Transverse colon (tissue), 4 donors: ENCODE results near the gene TRAT1. TPM values are rescaled to one million over a fixed set of nuclear protein-coding genes. Genes with fewer than 3 reads are reported as not detected.

ENCODE experiments used
- DNase-seq: peaks from one replicate; pipeline ENCODE4 v3.0.0-alpha.2; 2019
- H3K27ac ChIP-seq, 4 donors: fragments of 200-600 bp; sonication (generic); 2 replicates each; pipeline ENCODE4 v1.5.1; 2016 to 2018; ENCODE audit warnings: inconsistent platforms in 4 of 4
- H3K27me3 ChIP-seq: fragments of 200-600 bp; sonication (generic); 2 replicates; pipeline ENCODE4 v1.5.1; 2017; ENCODE audit warnings: inconsistent platforms
- H3K36me3 ChIP-seq, 4 donors: fragments of 200-600 bp; sonication (generic); 2 replicates each; pipeline ENCODE4 v1.5.1; 2017 to 2019; ENCODE audit warnings: inconsistent platforms in 4 of 4
- H3K4me1 ChIP-seq, 4 donors: fragments of 200-600 bp; sonication (generic); 2 replicates each; pipeline ENCODE4 v1.5.1; 2017 to 2020; ENCODE audit warnings: inconsistent platforms in 4 of 4
- H3K4me3 ChIP-seq, 4 donors: fragments of 200-600 bp; sonication (generic); 1 replicate in 1 of 4; 2 replicates in 3 of 4; pipeline versions ENCODE4 v1.5.1 to v1.6.1; 2017 to 2019; ENCODE audit warnings: inconsistent platforms in 4 of 4
- H3K9me3 ChIP-seq, 2 donors: fragments of 200-600 bp; sonication (generic); 2 replicates each; pipeline ENCODE4 v1.5.1; 2017 to 2019; ENCODE audit warnings: inconsistent platforms in 2 of 2
- CTCF ChIP-seq, 5 experiments: fragments of 200-600 bp in 3 of 5; fragments of 450-650 bp in 2 of 5; sonication (generic) in 3 of 5; IDR thresholded peaks; 1 replicate in 2 of 5; 2 replicates in 3 of 5; pipeline ENCODE4 v1.5.1; 2016 to 2017; ENCODE audit warnings: antibody characterized with exemption in 5 of 5, inconsistent platforms in 3 of 5, mild to moderate bottlenecking in 2 of 5, moderate library complexity in 1 of 5
- EP300 ChIP-seq: sonication (generic); formaldehyde crosslinking; IDR thresholded peaks from one replicate; pipeline ENCODE4 v1.6.1; 2017; ENCODE audit warnings: antibody characterized with exemption, low read depth
- POLR2A ChIP-seq: fragments of 450-650 bp; IDR thresholded peaks from one replicate; pipeline ENCODE4 v1.6.1; 2016; ENCODE audit warnings: antibody characterized with exemption, mild to moderate bottlenecking, moderate library complexity
- POLR2AphosphoS5 ChIP-seq, 3 donors: sonication (generic); formaldehyde crosslinking; IDR thresholded peaks; one replicate each; pipeline ENCODE4 v1.6.1; 2016; ENCODE audit warnings: antibody characterized with exemption in 3 of 3
- WGBS, 2 donors: methylation state at CpG; one replicate each; pipeline ENCODE4 v1.1.5; 2018; ENCODE audit warnings: low coverage in 1 of 2; 5-methylcytosine and 5-hydroxymethylcytosine counted together
- in situ Hi-C, 4 donors: fragments of 200-750 bp; cut with MboI; loops; one replicate each; pipeline versions ENCODE4 v1.15.0 to v1.15.1; 2017; ENCODE audit warnings: low sequenced_read_pairs in 3 of 4, low pct_ligation_motif_present in 1 of 4, low pct_unique_long_range_greater_than_20kb in 1 of 4
- intact Hi-C: fragments of 100-400 bp; cut with DNase I; formaldehyde crosslinking; loops from one replicate; pipeline ENCODE4 v1.15.1; 2023; ENCODE audit warnings: low total_unique reads
- total RNA-seq, 4 donors: library from RNA; depleted of rRNA; stranded (reverse); fragments of >200 nt; gene quantifications; one replicate each; pipeline ENCODE4 v1.1.0, GENCODE V29; 2016

TRAT1 gene, protein sequence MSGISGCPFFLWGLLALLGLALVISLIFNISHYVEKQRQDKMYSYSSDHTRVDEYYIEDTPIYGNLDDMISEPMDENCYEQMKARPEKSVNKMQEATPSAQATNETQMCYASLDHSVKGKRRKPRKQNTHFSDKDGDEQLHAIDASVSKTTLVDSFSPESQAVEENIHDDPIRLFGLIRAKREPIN
- 1 to 10 TPM in 2 of 4 donors, under 1 TPM in 1, not detected in 1; 0.41 to 2.2 (median 1.1) TPM for total RNA-seq

GRCh38 chr3:108822123-108822897 is at the start of gene TRAT1:
TSS of gene TRAT1 (plus strand) at chr3:108822786. CDS start at chr3:108822928, 142 bp downstream.
- Histone ChIP-seq H3K9me3 (no peaks in the 10 kb centered on the region), H3K4me1 (no peaks in the 10 kb centered on the region), H3K4me3 (no peak within 1 kb of the TSS), H3K27ac (no peak within 1 kb of the TSS), H3K27me3 (no peaks in the 10 kb centered on the region), H3K36me3 (no peaks in the 10 kb centered on the region)
- in situ Hi-C loops: no loop called here
- intact Hi-C loops: no loop called here
- no peak for DNase-seq
- no peak for TF ChIP-seq EP300
- no peak for TF ChIP-seq POLR2AphosphoS5 (IDR thresholded peaks at IDR 0.05)
- TF ChIP-seq POLR2A: no peak
- no peak for TF ChIP-seq CTCF (IDR thresholded peaks at IDR 0.05)
- WGBS, 2 donors: 59 to 60% methylated on average over 6 of the region's 6 CpGs

DNA sequence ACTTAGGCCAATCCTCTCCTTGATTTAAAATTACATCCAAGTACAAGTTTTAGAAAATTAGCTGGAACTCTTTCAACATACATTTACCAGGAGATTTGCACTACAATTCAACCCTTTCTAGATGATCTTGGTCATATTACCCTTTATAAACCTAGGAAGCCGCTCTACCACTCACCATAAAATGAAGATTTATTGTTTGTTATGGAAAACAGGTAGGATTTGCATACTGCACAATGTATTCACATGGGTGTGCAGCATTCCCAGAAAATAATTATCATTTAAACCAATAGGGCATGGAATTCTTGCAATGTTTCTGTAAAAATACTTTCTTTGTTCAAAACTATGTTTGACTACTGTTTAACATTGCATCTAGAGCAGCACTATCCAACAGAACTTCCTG is 46.9 kb upstream of the TRAT1 start:
- H3K36me3 ChIP-seq: no peaks in the 10 kb centered on the region
- in situ Hi-C loops: no loop called here
- H3K9me3 ChIP-seq: no peaks in the 10 kb centered on the region
- H3K4me1 ChIP-seq: no peaks in the 10 kb centered on the region
- no peak for DNase-seq
- 36% methylated on average over 1 of the region's 1 CpG for WGBS, 2 donors
- H3K4me3 ChIP-seq: no peak overlapping the region
- no peak for TF ChIP-seq CTCF (IDR thresholded peaks at IDR 0.05)
- no peak for TF ChIP-seq POLR2AphosphoS5 (IDR thresholded peaks at IDR 0.05)
- no peak for TF ChIP-seq EP300
- no peak for TF ChIP-seq POLR2A
- intact Hi-C loops: no loop called here
- no peak overlapping the region for H3K27ac ChIP-seq
- no peaks in the 10 kb centered on the region for H3K27me3 ChIP-seq

- intact Hi-C loops: no loop called here
Observed at GRCh38 chr3:108779496-108779895, 43.1 kb upstream of the TRAT1 start.

More at GRCh38 chr3:108779496-108779895, 43.1 kb upstream of the TRAT1 start:
- 93 to 94% methylated on average over 3 of the region's 3 CpGs for WGBS, 2 donors
- TF ChIP-seq POLR2AphosphoS5 (IDR thresholded peaks at IDR 0.05) (no peak), EP300 (no peak), CTCF (IDR thresholded peaks at IDR 0.05) (no peak), POLR2A (no peak)
- no peaks in the 10 kb centered on the region for H3K36me3 ChIP-seq
- no peaks in the 10 kb centered on the region for H3K4me1 ChIP-seq
- no peaks in the 10 kb centered on the region for H3K27me3 ChIP-seq
- H3K27ac ChIP-seq: no peak overlapping the region
- DNase-seq: no peak
- in situ Hi-C loops: no loop called here
- H3K9me3 ChIP-seq: no peaks in the 10 kb centered on the region
- H3K4me3 ChIP-seq: no peak overlapping the region
